Measurements from ENCODE around the gene HSPD1. TPM values are rescaled to one million over a fixed set of nuclear protein-coding genes. Genes with fewer than 3 reads are reported as not detected.

The HSPD1 gene
- total and polyA plus RNA-seq, 4 experiments from 2014 or later, result 111 to 132 (median 123) TPM

Other genes with a start within 250 kb of the HSPD1 start
- gene ANKRD44, start 189.1 kb downstream of the HSPD1 start, total RNA-seq, result 100 to 1,000 TPM; 229 to 248 TPM
- gene ANKRD44, start 189.1 kb downstream of the HSPD1 start, polyA plus RNA-seq, result 10 to 100 TPM; 51.5 to 87.9 TPM
- 100 to 1,000 TPM; 601 to 604 TPM for gene SF3B1, start 64.8 kb downstream of the HSPD1 start, total RNA-seq
- gene SF3B1, start 64.8 kb downstream of the HSPD1 start, polyA plus RNA-seq, result 100 to 1,000 TPM; 103 to 155 TPM
- 10 to 100 TPM; 31.7 to 33.1 TPM for gene COQ10B, start 46.3 kb downstream of the HSPD1 start, total RNA-seq
- gene COQ10B, start 46.3 kb downstream of the HSPD1 start, polyA plus RNA-seq, result 10 to 100 TPM; 44.9 to 88.1 TPM
- 10 to 100 TPM; 52.4 to 65.1 TPM for gene HSPE1, start 539 bp upstream of the HSPD1 start, total RNA-seq
- 100 to 1,000 TPM; 134 to 145 TPM for gene HSPE1, start 539 bp upstream of the HSPD1 start, polyA plus RNA-seq
- 10 to 100 TPM; 20.2 to 21.8 TPM for gene MOB4, start 16.2 kb upstream of the HSPD1 start, total RNA-seq
- 10 to 100 TPM; 30.0 to 50.6 TPM for gene MOB4, start 16.2 kb upstream of the HSPD1 start, polyA plus RNA-seq
- not detected for gene RFTN2, start 175.7 kb upstream of the HSPD1 start, total RNA-seq
- under 1 TPM in 1 of 2 donors, not detected in 1; 0.37 TPM for gene RFTN2, start 175.7 kb upstream of the HSPD1 start, polyA plus RNA-seq
- 10 to 100 TPM; 12.1 to 12.3 TPM for gene MARS2, start 205.5 kb upstream of the HSPD1 start, total RNA-seq
- gene MARS2, start 205.5 kb upstream of the HSPD1 start, polyA plus RNA-seq, result 10 to 100 TPM in 1 of 2 donors, 1 to 10 TPM in 1; 8.6 to 10.1 TPM

Measured in CD4-positive, alpha-beta memory T cell (primary cell).